Loucy (cell line): Measurements from ENCODE around the gene EBF3.

Experiments
- H2AFZ ChIP-seq: fragments of 200-600 bp; sonication (generic); 2 replicates; pipeline ENCODE4 v1.6.0; 2016; ENCODE audit warnings: antibody characterized with exemption, mild to moderate bottlenecking, low read length, moderate library complexity
- H3F3A ChIP-seq: fragments of 200-600 bp; 2 replicates; pipeline ENCODE4 v1.6.0; 2016; ENCODE audit warnings: antibody characterized with exemption, low read depth, mild to moderate bottlenecking
- H3K27me3 ChIP-seq: fragments of 200-600 bp; sonication (generic); 2 replicates; pipeline ENCODE4 v1.6.1; 2014; ENCODE audit warnings: low read length, mild to moderate bottlenecking; ENCODE audit not compliant: insufficient read depth, poor library complexity, severe bottlenecking
- H3K36me3 ChIP-seq: fragments of 200-600 bp; sonication (generic); 2 replicates; pipeline ENCODE4 v1.6.1; 2016; ENCODE audit warnings: low read length; ENCODE audit not compliant: insufficient read depth
- H3K4me1 ChIP-seq: fragments of 200-600 bp; sonication (generic); 2 replicates; pipeline ENCODE4 v1.5.1; 2014; ENCODE audit warnings: low read length, mild to moderate bottlenecking; ENCODE audit not compliant: insufficient read depth, poor library complexity, severe bottlenecking
- H3K4me2 ChIP-seq: fragments of 200-600 bp; sonication (generic); 2 replicates; pipeline ENCODE4 v1.6.0; 2014; ENCODE audit warnings: antibody characterized with exemption, low read length, low read depth, mild to moderate bottlenecking; ENCODE audit not compliant: poor library complexity, severe bottlenecking
- H3K4me3 ChIP-seq: fragments of 200-600 bp; sonication (generic); 2 replicates; pipeline ENCODE4 v1.5.1; 2014; ENCODE audit warnings: low read length, mild to moderate bottlenecking, mixed read lengths; ENCODE audit not compliant: poor library complexity, severe bottlenecking
- H3K79me2 ChIP-seq: fragments of 200-600 bp; sonication (generic); 2 replicates; pipeline ENCODE4 v1.6.1; 2014; ENCODE audit warnings: low read length; ENCODE audit not compliant: insufficient read depth
- H3K9ac ChIP-seq: fragments of 200-600 bp; sonication (generic); 2 replicates; pipeline ENCODE4 v1.6.0; 2014; ENCODE audit warnings: mild to moderate bottlenecking, low read depth, low read length, moderate library complexity; ENCODE audit not compliant: poor library complexity, severe bottlenecking
- H3K9me2 ChIP-seq: fragments of 200-600 bp; sonication (generic); replicated peaks from 2 replicates; pipeline ENCODE4 v1.6.1; 2016; ENCODE audit warnings: low read depth, low read length, mixed read lengths
- H3K9me3 ChIP-seq: fragments of 200-600 bp; sonication (generic); 2 replicates; pipeline ENCODE4 v1.6.1; 2014; ENCODE audit warnings: mild to moderate bottlenecking, antibody characterized with exemption, low read length, low read depth; ENCODE audit not compliant: insufficient read depth
- H4K20me1 ChIP-seq: fragments of 200-600 bp; sonication (generic); 2 replicates; pipeline ENCODE4 v1.6.0; 2014; ENCODE audit warnings: antibody characterized with exemption, low read length, mild to moderate bottlenecking; ENCODE audit not compliant: insufficient read depth, poor library complexity, severe bottlenecking
- CTCF ChIP-seq: fragments of 200-600 bp; sonication (generic); conservative IDR thresholded peaks from 2 replicates; pipeline ENCODE4 v1.5.1; 2014; ENCODE audit warnings: mild to moderate bottlenecking, antibody characterized with exemption, low read length
- EZH2phosphoT487 ChIP-seq: fragments of 200-600 bp; IDR thresholded peaks from 2 replicates; pipeline ENCODE4 v1.6.1; 2018; ENCODE audit warnings: antibody characterized with exemption, mild to moderate bottlenecking, moderate library complexity, borderline replicate concordance

EBF3 gene

DNA sequence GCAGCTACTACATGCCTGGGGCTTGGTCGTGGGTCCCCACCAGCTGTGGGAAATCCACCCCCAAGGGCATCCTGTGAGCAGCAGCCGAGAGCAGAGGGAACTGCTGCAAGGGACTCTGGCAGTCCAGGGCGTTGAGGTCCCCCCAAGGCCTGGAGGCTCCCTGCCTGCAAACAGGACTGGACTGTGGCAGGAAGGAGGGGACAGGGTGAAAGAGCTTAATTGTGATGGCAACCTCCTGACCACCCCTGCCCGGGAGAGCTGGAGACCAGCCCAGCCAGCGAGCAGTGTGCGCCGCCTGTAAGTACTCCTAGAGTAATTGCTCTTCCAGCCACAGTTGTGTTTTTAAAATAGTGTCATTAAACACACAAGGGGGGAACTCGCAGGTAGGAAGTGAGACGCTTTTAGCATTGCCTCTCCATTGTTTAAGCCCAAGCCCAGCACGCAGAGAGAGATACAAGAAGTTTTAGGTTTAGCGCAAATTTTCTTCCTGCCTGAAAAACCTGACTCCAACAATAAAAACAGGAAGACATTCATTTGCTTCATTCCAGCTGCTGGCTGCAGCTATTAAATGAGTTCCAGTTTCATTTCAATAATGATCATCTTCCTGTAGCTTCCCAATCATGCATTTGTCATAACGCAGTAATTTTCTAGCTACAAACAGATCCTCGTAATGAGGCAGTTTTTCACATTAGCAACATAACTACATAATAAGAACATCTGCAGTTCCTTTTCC, 111.1 kb downstream of the EBF3 start:
- TF ChIP-seq EZH2phosphoT487: no peak
- TF ChIP-seq CTCF: no peak
- Histone ChIP-seq H3K36me3 (no peaks in the 10 kb centered on the region), H3K27me3 (no peaks in the 10 kb centered on the region), H3K9me2 (no peaks in the 10 kb centered on the region), H4K20me1 (no peaks in the 10 kb centered on the region), H3K4me1 (no peaks in the 10 kb centered on the region), H3K4me2 (no peak overlapping the region), H3K4me3 (no peak overlapping the region), H3K9me3 (no peaks in the 10 kb centered on the region), H2AFZ (peak overlapping the region; percentile 47; the same call in 1 of the 2 replicates), H3K79me2 (no peaks in the 10 kb centered on the region), H3K9ac (no peak overlapping the region), H3F3A (no peaks in the 10 kb centered on the region)

DNA sequence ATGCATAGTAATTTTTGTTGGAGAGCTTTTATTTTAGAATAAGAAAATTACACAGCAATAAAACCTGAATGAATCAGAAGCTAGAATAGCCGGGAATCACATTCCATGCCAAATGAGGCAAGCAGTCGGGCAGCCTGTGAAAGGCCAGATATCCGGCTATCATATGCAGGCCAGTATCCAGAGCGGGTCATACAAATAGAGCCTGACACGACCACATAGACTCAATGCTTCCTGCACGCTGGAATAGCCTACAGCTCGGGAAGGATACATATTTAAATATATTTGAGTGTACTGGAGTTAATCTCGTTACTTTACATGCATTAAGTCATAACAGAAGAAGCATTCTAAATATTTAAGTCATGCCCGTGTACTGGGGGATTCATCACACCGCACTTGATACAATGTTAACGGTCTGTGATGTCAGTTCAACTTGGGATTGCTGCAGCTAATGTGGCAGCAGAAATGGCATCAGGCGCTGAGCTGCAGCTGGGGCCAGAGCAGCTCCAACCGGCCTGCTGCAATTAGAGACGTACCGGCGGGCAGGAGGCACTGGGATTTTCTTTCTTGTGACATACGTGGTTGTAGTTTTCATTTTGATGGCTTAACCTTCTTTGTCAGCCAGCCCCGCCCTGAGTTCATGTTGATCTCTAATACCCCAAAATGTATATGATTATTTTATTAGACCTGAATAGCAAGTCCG, 112.0 kb downstream of the EBF3 start:
- Histone ChIP-seq H4K20me1 (no peaks in the 10 kb centered on the region), H3K27me3 (no peaks in the 10 kb centered on the region), H3K4me3 (no peak overlapping the region), H3F3A (no peaks in the 10 kb centered on the region), H3K4me1 (no peaks in the 10 kb centered on the region), H3K9ac (no peak overlapping the region), H3K9me3 (no peaks in the 10 kb centered on the region), H3K4me2 (no peak overlapping the region), H3K9me2 (no peaks in the 10 kb centered on the region), H2AFZ (no peak overlapping the region), H3K79me2 (no peaks in the 10 kb centered on the region), H3K36me3 (no peaks in the 10 kb centered on the region)
- TF ChIP-seq CTCF (no peak), EZH2phosphoT487 (no peak)

GRCh38 chr10:129850790-129851189, 113.3 kb downstream of the EBF3 start:
- Histone ChIP-seq H4K20me1 (no peaks in the 10 kb centered on the region), H3K9me3 (no peaks in the 10 kb centered on the region), H3K4me3 (no peak overlapping the region), H3K79me2 (no peaks in the 10 kb centered on the region), H3K27me3 (no peaks in the 10 kb centered on the region), H3F3A (no peaks in the 10 kb centered on the region), H3K36me3 (no peaks in the 10 kb centered on the region), H3K9me2 (no peaks in the 10 kb centered on the region), H3K4me2 (no peak overlapping the region), H3K9ac (no peak overlapping the region), H3K4me1 (no peaks in the 10 kb centered on the region), H2AFZ (no peak overlapping the region)
- no peak for TF ChIP-seq EZH2phosphoT487
- TF ChIP-seq CTCF: no peak
